Testis (tissue), 2 donors: ENCODE measurements around the gene TRMT11.

Experiments used
- CTCF ChIP-seq, 3 experiments: fragments of 450-650 bp in 2 of 3; fragments of 200-600 bp in 1 of 3; sonication (generic) in 1 of 3; IDR thresholded peaks; one replicate each; pipeline ENCODE4 v1.5.1; 2016 to 2019; ENCODE audit warnings: antibody characterized with exemption in 3 of 3, mild to moderate bottlenecking in 2 of 3, moderate library complexity in 1 of 3
- POLR2A ChIP-seq: fragments of 450-650 bp; IDR thresholded peaks from one replicate; pipeline ENCODE4 v1.6.1; 2017; ENCODE audit warnings: antibody characterized with exemption, mild to moderate bottlenecking, moderate library complexity

- TF ChIP-seq CTCF (IDR thresholded peaks at IDR 0.05) (no peak), POLR2A (no peak)
Measured at GRCh38 chr6:126064748-126065401, 78.5 kb downstream of the TRMT11 start.
